Hepatocyte (in vitro differentiated cells): ENCODE results near the gene EDN1.

ENCODE experiments used
- EZH2 ChIP-seq: fragments of 200-600 bp; sonication (generic); IDR thresholded peaks from 2 replicates; pipeline ENCODE4 v1.6.1; 2016; ENCODE audit warnings: antibody characterized with exemption, mild to moderate bottlenecking, borderline replicate concordance
- TF ChIP-seq, protein P1 (sequence below): fragments of 200-600 bp; sonication (generic); IDR thresholded peaks from 2 replicates; pipeline ENCODE4 v1.5.1; 2016; ENCODE audit warnings: antibody characterized with exemption, mild to moderate bottlenecking; ENCODE audit not compliant: poor library complexity

GRCh38 chr6:12243169-12243568 is 47.0 kb upstream of the EDN1 start:
- TF ChIP-seq, protein P1, sequence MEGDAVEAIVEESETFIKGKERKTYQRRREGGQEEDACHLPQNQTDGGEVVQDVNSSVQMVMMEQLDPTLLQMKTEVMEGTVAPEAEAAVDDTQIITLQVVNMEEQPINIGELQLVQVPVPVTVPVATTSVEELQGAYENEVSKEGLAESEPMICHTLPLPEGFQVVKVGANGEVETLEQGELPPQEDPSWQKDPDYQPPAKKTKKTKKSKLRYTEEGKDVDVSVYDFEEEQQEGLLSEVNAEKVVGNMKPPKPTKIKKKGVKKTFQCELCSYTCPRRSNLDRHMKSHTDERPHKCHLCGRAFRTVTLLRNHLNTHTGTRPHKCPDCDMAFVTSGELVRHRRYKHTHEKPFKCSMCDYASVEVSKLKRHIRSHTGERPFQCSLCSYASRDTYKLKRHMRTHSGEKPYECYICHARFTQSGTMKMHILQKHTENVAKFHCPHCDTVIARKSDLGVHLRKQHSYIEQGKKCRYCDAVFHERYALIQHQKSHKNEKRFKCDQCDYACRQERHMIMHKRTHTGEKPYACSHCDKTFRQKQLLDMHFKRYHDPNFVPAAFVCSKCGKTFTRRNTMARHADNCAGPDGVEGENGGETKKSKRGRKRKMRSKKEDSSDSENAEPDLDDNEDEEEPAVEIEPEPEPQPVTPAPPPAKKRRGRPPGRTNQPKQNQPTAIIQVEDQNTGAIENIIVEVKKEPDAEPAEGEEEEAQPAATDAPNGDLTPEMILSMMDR: no peak
- no peak for TF ChIP-seq EZH2
